Neural crest cell (in vitro differentiated cells): Measurements from ENCODE around the gene GP2. TPM values are rescaled to one million over a fixed set of nuclear protein-coding genes. Genes with fewer than 3 reads are reported as not detected.

Source experiments
- DNase-seq: peaks from one replicate; pipeline ENCODE4 v3.0.0; 2021; ENCODE audit warnings: low read depth, mixed read lengths, low spot score
- H3K27ac Mint-ChIP-seq: one replicate; pipeline ENCODE4 v1.8.0; 2021; ENCODE audit warnings: mild to moderate bottlenecking, mixed read lengths; ENCODE audit not compliant: unreplicated experiment
- H3K27me3 Mint-ChIP-seq: 2 replicates; pipeline ENCODE4 v1.8.0; 2021; ENCODE audit warnings: low read depth, mild to moderate bottlenecking, mixed read lengths
- H3K36me3 Mint-ChIP-seq: 2 replicates; pipeline ENCODE4 v1.8.0; 2021; ENCODE audit warnings: low read depth, mild to moderate bottlenecking, mixed read lengths
- H3K4me1 Mint-ChIP-seq: 2 replicates; pipeline ENCODE4 v1.8.0; 2021; ENCODE audit warnings: mixed read lengths
- H3K4me3 Mint-ChIP-seq: one replicate; pipeline ENCODE4 v1.8.0; 2021; ENCODE audit warnings: mild to moderate bottlenecking, mixed read lengths
- H3K9me3 Mint-ChIP-seq: 2 replicates; pipeline ENCODE4 v1.8.0; 2021; ENCODE audit warnings: mixed read lengths
- CTCF ChIP-seq: fragments of 200-600 bp; sonication (generic); conservative IDR thresholded peaks from 2 replicates; pipeline ENCODE4 v1.5.0; 2021; ENCODE audit warnings: antibody characterized with exemption, mild to moderate bottlenecking
- total RNA-seq: library from RNA; stranded (reverse); gene quantifications from 2 replicates; pipeline ENCODE4 v1.2.1, GENCODE V29; 2021

The GP2 gene
- total RNA-seq, 1 donor from 2014 or later: not detected

DNA sequence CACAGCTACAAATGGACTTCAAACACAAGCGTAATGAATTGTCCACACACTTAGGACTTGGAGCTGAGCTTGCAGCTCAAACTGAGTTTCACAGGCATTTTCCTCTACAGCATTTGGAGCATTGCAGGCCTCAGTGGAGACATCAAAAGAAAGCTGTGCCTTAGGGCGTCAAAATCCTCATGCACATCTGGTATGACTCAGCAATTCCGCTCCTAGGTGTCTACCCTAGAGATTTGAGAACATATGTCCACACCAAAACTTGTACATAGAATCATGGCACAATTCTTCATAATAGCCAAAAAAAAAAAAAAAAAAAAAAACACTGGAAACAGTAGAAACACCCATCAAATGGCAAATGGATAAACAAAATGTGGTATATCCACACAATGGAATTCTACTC lies 47.1 kb downstream of the GP2 start:
- H3K36me3 Mint-ChIP-seq: no peaks in the 10 kb centered on the region
- H3K4me1 Mint-ChIP-seq: peaks cover 6% of the 10 kb centered on the region
- H3K9me3 Mint-ChIP-seq: peaks cover 9% of the 10 kb centered on the region
- H3K4me3 Mint-ChIP-seq: no peak overlapping the region
- no peak overlapping the region for H3K27ac Mint-ChIP-seq
- peaks cover 6% of the 10 kb centered on the region for H3K27me3 Mint-ChIP-seq
- DNase-seq: no peak
- TF ChIP-seq CTCF: no peak

GRCh38 chr16:20271893-20272292 lies 55.4 kb downstream of the GP2 start:
- no peak for DNase-seq
- H3K36me3 Mint-ChIP-seq: no peaks in the 10 kb centered on the region
- no peaks in the 10 kb centered on the region for H3K4me1 Mint-ChIP-seq
- no peak for TF ChIP-seq CTCF
- peaks cover 14% of the 10 kb centered on the region for H3K27me3 Mint-ChIP-seq
- H3K27ac Mint-ChIP-seq: no peak overlapping the region
- H3K9me3 Mint-ChIP-seq: no peaks in the 10 kb centered on the region
- H3K4me3 Mint-ChIP-seq: no peak overlapping the region

DNA sequence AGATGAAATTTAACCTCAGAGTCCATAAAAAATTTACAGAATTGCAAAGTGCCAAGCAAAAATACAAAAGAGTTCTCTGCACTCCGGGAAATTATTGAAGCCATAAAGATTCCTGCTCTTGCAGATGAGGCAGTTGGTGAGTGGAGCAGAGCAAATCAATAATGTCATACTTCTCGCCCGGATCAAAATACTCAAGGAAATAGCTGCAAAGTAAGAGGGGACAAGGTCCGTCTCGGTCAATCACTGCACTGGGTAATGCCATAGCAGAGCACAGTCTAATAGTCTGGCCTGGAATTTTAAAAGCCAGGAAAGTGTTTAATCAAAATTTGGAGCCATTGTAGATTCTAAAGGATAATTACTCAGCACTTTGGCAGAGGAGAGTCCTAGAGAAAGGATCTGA lies 58.9 kb downstream of the GP2 start:
- H3K27me3 Mint-ChIP-seq: peaks cover 29% of the 10 kb centered on the region
- H3K27ac Mint-ChIP-seq: no peak overlapping the region
- H3K36me3 Mint-ChIP-seq: no peaks in the 10 kb centered on the region
- no peak overlapping the region for H3K4me3 Mint-ChIP-seq
- no peaks in the 10 kb centered on the region for H3K4me1 Mint-ChIP-seq
- H3K9me3 Mint-ChIP-seq: no peaks in the 10 kb centered on the region
- no peak for TF ChIP-seq CTCF
- DNase-seq: no peak

DNA sequence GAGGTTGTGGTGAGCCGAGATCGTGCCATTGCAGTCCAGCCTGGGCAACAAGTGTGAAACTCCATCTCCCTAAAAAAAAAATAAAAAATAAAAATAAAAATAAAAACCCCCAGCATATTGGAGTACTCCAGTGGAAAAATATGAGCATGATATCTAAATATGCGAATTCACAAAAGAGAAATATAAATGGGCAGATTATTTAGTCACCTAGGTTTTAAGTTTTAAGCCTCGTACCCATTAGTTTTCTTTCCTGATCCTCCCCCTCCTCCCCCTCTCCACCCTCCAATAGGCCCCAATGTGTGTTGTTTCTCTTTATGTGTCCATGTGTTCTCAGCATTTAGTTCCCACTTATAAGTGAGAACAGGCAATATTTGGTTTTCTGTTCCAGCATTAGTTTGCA lies 62.3 kb downstream of the GP2 start:
- Mint-ChIP-seq H3K4me3 (no peak overlapping the region), H3K27ac (no peak overlapping the region), H3K36me3 (no peaks in the 10 kb centered on the region), H3K9me3 (no peaks in the 10 kb centered on the region), H3K27me3 (peaks cover 36% of the 10 kb centered on the region), H3K4me1 (no peaks in the 10 kb centered on the region)
- no peak for DNase-seq
- no peak for TF ChIP-seq CTCF

DNA sequence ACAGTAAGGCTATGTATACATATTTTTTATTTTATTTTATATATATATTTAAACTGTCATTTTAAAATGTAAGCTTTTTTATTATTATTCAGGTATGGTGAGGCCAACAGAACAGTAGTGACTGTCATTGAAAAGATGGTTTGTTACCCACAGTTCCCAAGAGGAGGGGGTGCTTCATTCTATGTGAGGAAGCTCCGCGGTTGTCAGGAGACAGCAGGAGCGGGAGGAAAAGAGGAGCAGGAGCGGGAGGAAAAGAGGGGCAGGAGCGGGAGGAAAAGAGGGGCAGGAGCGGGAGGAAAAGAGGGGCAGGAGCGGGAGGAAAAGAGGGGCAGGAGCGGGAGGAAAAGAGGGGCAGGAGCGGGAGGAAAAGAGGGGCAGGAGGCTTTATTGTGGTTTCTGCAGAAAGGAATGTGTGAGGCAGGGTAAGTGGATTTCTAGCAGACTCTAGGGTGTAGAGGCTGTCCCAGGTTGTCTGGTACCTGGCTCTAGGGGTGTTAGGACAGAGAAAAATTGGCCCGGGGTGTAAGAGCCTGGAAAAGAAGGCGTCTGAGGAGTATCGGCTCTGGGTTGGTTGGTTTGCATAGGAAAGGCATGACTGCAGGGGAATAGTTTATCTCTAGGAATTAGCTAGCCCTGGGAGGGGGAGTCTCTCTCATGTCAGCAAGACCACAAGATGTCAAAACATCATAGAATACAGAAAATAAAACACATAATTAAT lies 64.0 kb downstream of the GP2 start:
- Mint-ChIP-seq H3K27me3 (peaks cover 39% of the 10 kb centered on the region), H3K4me3 (no peak overlapping the region), H3K27ac (no peak overlapping the region), H3K36me3 (no peaks in the 10 kb centered on the region), H3K9me3 (peaks cover 3% of the 10 kb centered on the region), H3K4me1 (no peaks in the 10 kb centered on the region)
- TF ChIP-seq CTCF: no peak
- no peak for DNase-seq
